Fibroblast of the conjunctiva (primary cell): ENCODE measurements around the gene MAP2K5.

Experiments used
- DNase-seq: peaks from one replicate; pipeline ENCODE4 v3.0.0-alpha.2; 2010; ENCODE audit warnings: low read depth

MAP2K5 gene

GRCh38 chr15:67559576-67559975, 17.1 kb downstream of the MAP2K5 start:
- DNase-seq: no peak

DNA sequence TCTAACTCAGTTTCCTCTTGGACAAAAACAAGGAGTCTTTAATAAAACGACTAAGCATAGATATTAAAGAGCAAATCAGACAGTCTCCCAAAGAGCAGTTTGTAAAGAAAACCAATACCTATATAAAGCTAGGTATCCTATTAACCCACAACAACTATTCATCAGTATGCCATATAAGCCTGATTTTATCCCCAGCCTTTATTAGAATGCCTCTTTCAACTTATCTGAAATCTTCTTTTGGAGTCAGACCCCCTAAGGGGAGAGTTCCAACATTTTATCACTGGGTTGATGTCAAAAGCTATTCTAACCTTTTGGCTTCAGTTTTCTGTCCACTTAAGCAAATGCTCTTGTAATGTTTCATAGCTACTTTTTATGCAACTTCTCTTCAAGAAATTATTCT, 17.8 kb downstream of the MAP2K5 start:
- DNase-seq: no peak

- DNase-seq: no peak
Observed at GRCh38 chr15:67563092-67563491, 20.6 kb downstream of the MAP2K5 start.

DNA sequence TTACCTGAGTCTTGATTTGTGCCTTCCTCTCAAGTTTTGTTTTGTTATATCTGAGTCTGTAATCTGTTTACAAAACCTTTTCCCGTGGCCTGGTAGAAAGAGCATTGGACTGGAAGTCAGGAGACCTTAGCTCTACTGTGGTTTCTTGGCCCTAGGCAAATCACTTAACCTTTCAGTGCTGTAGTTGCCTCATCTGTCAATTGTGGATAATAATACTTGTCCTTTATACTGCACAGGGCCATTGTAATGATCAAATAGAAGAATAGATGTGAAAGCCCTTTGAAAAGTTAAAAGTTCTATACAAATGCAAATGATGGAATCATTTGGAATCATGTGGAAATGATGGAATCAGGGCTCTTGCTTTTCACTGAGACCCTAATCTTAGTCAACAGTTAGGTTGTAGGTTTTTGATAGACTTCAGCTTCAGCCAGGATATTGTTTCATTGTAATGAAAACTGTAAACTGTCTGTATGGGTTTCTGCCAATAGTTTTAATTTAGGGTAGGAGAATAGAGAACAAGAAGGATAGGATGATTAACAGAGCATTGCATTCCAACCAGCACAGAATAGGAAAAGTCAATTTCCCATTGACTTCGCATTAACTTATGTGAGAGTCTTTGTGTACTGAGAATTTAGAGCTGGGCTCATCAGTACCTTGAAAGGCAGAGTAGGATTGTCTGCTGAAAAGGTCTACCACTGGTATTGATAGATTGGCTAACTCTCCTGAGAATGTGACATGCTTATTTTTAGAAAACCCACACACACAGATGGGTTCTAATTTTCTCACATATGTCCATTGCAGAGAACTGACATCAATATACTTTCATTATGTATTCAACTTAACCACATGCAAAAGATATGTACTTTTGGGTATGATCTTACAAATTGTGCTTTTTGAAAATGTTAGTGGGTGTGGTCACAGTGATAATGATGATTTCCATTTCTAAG, 21.8 kb downstream of the MAP2K5 start:
- no peak for DNase-seq

DNA sequence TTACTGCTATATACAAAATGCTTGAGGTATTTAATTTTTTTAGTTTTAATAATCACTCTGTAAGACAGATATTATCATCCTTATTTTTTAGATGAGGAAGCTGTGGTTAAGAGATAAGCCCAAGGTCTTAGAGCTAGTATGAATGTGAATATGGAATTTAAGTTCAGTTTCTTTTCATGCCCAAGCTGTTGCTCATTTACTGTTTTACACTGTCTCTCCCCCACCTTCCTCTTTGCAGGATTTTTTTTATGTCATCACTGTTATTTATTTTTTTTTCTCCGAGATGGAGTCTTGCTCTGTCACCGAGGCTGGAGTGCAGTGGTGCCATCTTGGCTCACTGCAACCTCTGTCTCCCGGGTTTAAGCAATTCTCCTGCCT, 22.5 kb downstream of the MAP2K5 start:
- DNase-seq: no peak

GRCh38 chr15:67569668-67570067, 27.2 kb downstream of the MAP2K5 start:
- no peak for DNase-seq

GRCh38 chr15:67570875-67571647, 28.6 kb downstream of the MAP2K5 start:
- no peak for DNase-seq

GRCh38 chr15:67571648-67572415, 29.3 kb downstream of the MAP2K5 start:
- no peak for DNase-seq

- DNase-seq: no peak
Observed at GRCh38 chr15:67573194-67573593, 30.7 kb downstream of the MAP2K5 start.

GRCh38 chr15:67575039-67575502, 32.6 kb downstream of the MAP2K5 start:
- DNase-seq: no peak

- DNase-seq: no peak
Observed at GRCh38 chr15:67578020-67578600, 35.6 kb downstream of the MAP2K5 start.

GRCh38 chr15:67579164-67579563, 36.7 kb downstream of the MAP2K5 start:
- no peak for DNase-seq

- DNase-seq: no peak
Observed at GRCh38 chr15:67579967-67580366, 37.5 kb downstream of the MAP2K5 start.

- no peak for DNase-seq
Observed at GRCh38 chr15:67584157-67584556, 41.7 kb downstream of the MAP2K5 start.

DNA sequence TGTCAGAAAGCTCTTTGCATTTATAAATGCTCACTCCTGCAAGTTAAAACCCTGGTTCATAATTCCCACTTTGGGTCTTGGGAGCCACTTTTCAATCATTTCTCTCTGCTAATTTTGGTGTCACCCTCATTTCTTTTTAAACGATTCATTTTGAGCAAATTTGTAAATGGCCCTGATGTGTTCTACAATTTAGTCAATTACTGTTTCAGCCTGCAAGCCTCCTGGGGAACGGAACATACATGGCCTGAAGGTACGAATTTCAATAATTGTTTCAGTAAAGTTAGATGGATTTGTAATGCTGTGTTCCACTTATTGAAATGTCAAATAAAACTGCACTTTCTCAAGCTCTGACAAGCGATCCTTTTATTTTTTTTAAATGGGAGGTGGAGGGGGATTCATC, 43.2 kb downstream of the MAP2K5 start:
- no peak for DNase-seq

DNA sequence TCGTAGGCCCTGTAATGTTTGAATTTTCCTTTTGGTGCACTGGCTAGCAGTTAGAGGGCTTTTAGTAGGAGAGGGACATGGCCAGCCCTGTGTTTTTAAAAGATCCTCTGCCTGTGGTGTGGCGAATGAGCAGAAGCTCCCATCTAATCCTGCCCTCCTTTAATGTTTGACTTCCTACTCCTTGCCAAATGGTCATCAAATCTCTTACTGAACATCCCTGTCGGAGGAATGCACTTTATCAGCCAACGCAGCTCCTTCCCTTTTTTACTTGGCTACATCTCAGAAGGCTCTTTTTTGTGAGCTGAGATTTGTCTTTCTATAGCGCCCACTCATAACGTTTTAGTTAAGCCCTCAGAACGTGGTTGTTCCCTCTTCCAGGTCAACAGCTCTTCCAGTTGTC, 44.8 kb downstream of the MAP2K5 start:
- DNase-seq: no peak

DNA sequence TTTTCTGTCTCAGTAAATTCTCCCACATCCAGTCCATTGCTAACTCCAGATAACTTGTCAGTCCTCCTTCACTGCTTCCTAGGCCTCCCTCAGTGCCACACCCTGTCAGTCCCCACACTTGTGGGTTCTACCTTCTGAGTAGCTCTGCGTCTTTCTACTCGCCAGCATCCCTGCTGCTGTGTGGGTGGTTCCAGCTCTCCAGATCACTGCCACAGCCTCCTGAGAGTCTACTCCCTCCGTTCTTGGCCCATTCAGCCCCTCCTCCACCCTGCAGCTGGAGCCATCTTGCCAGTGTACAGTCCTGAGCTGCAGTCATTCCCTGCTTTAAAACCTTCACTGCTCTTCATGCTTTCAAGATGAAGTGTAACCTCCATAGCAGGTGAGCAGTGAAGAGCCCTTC, 45.3 kb downstream of the MAP2K5 start:
- DNase-seq: no peak

DNA sequence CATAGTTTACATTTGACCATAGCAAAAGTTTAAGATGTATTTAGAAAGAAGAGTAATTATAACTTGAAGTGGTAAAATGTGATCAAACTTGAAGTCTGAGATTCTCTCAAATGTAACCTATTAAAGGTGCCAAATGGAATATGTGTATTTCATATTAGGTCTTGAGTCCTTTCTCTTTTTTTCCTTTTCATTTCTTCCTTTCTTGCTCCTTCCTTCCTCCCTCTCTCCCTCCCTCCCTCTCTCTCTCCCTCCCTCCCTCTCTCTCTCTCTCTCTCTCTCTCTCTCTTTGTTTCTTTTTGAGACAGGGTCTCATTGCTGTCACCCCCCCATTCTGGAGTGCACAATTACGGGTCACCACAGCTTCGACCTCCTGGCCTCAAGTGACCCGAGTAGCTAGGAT, 47.7 kb downstream of the MAP2K5 start:
- no peak for DNase-seq

DNA sequence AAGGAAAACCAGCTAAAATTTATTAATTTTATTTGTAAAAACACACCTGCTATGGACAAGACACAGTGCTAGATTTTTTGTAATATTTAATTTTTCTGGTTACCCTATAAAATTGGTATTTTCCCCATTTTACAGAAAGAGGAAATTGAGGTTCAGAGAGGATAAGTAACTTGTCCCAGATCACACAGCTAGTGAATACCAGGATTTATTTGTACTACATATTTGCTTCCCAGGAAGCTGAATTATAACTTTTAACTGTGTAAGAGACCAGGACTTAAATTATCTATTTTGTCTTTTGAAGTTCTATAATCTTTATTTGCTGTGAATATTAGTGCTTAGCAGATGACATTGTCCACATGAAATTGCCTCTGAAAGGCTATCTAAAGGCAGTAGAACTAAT, 49.7 kb downstream of the MAP2K5 start:
- no peak for DNase-seq

- no peak for DNase-seq
Observed at GRCh38 chr15:67593562-67593961, 51.1 kb downstream of the MAP2K5 start.

DNA sequence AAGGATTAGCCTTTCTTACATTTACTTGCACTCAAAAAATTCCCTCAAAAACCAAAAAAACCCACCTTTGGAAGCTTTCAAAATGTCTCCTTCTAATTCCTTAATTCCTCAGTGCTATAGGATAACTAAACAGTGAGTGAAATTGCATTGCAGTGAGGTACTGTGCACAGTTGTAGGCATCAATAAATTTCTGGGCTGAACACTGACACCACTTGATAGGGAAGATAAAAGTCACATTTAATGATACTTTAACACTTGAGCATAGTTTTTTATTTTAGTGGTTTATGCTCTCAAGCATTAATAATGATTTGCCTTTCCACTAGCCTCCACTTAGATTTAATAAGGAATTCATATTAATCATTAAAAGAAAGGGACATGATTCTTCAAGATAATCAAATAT, 52.3 kb downstream of the MAP2K5 start:
- no peak for DNase-seq

- no peak for DNase-seq
Observed at GRCh38 chr15:67595572-67595971, 53.1 kb downstream of the MAP2K5 start.
